Cardiac fibroblast (primary cell): Measurements from ENCODE around the gene RAMP3.
"Not testable (repeated sequence)": the region's sequence is repeated elsewhere in the genome, so short reads cannot be mapped to it uniquely, and the experiment has no call there.

Experiments
- DNase-seq, 2 donors: peaks; one replicate each; pipeline versions ENCODE4 v3.0.0 to v3.0.0-alpha.2; 2010; ENCODE audit warnings: low read depth in 2 of 2
- H3K4me3 ChIP-seq, 2 donors: replicated peaks in 1 of 2; 1 replicate in 1 of 2; 2 replicates in 1 of 2; pipeline ENCODE4 v1.5.1; 2011; ENCODE audit warnings: low read depth in 2 of 2, low read length in 2 of 2, mild to moderate bottlenecking in 2 of 2, moderate library complexity in 1 of 2
- TF ChIP-seq, protein P1 (sequence below): IDR thresholded peaks from one replicate; pipeline ENCODE4 v1.5.1; 2011; ENCODE audit warnings: low read depth, mild to moderate bottlenecking, low read length, inconsistent platforms

The RAMP3 gene

DNA sequence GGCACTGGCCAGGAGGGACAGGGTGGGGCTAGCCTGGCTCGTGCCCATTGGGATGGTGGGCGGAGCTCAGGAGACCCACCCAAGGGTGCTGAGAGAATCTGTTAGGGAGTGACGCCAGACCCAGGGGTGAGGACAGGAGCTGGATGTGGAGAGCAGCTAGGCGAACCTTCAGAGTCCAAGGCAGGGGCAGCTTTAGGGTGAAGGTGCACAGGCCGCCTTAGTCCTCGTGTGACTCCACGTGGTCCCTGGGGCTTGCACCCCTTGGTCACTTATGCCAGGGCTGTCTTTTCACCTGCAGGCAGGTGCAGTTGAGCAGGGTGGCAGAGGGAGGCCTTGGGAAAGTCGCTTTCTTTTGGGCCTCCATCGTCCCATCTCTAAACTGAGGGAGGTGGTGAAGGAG, 4.3 kb downstream of the RAMP3 start:
- TF ChIP-seq, protein P1, sequence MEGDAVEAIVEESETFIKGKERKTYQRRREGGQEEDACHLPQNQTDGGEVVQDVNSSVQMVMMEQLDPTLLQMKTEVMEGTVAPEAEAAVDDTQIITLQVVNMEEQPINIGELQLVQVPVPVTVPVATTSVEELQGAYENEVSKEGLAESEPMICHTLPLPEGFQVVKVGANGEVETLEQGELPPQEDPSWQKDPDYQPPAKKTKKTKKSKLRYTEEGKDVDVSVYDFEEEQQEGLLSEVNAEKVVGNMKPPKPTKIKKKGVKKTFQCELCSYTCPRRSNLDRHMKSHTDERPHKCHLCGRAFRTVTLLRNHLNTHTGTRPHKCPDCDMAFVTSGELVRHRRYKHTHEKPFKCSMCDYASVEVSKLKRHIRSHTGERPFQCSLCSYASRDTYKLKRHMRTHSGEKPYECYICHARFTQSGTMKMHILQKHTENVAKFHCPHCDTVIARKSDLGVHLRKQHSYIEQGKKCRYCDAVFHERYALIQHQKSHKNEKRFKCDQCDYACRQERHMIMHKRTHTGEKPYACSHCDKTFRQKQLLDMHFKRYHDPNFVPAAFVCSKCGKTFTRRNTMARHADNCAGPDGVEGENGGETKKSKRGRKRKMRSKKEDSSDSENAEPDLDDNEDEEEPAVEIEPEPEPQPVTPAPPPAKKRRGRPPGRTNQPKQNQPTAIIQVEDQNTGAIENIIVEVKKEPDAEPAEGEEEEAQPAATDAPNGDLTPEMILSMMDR: no peak
- no peak for DNase-seq
- no peak overlapping the region for H3K4me3 ChIP-seq

DNA sequence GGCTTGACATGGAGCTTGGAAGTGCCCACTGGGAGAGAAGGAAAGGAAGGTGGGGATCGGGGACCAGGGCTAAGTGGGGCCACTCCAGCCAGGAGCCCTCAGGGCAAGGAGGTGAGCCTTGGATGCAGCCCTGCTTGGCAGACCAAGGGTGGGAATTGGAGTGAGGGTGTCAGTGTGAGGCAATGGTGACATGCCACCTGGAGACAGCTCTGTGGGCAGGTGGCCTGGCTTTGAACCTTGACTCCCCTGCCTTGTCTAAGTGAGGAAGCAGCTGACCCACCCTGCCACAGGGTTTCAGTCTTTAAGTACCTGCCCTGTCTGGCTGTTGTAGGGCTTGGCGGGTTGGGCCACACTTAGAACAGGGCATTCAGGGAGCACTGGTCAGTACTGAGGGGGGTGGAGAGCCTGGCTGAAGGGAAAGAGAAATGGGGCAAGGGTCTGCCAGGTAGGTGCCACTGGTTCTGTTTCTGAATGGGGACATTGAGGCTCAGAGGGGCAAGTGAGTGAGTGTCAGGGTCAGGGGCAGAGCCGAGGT, 4.8 kb downstream of the RAMP3 start:
- no peak for DNase-seq
- TF ChIP-seq, protein P1: no peak
- no peak overlapping the region for H3K4me3 ChIP-seq

DNA sequence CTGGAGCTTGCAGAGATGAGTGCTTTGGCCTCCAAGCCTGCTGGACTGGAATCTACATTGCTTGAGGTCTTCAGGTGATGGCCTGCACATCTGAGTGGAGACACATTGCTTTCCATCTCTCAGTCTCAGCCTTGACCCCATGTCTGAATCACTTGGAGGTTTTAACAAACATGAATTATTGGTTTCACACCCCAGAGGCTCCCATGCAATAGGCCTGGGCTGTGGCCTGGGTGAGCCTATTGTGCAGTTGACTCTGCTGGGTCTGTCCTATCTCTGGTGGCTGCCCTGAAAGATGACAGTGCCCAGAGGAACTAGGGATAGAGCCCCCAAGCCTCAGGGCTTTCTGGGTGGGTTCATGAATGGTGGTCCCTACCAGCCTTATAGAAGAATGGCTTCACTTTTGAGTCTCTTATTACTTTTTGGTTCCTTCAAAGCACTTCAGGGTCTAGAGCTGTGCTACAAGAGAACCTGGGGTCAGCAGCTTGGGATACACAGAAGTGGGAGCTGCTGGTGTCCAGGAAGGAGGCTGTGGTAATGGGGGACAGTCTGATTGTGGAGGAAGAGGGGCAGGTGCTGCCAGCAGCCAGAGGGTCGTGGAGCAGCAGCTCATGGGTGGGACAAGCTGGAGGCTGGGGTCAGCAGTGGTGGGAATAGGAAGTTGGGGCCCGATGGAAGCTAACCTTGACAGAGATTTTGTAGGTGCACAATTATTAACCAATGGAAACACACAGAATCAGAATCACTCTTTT, 5.5 kb downstream of the RAMP3 start:
- TF ChIP-seq, protein P1: no peak
- no peak for DNase-seq
- H3K4me3 ChIP-seq: no peak overlapping the region

DNA sequence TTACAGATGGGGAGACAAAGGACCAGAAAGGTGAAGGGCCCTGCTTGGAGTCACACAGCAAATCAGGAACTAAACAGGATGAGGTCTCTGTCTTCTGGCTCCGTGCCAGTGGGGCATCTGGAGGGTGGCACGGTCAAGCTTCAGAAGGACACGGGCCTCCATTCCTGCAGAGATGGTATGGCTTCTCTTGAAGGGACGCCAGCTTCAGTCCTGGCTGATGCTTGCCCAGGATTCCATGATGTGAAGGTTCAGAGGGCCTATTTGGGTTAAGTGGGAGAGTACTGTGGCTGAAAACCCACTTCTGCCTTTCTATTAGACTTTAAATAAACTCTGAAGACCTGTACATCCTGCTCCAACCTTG, 6.1 kb downstream of the RAMP3 start:
- no peak overlapping the region for H3K4me3 ChIP-seq
- TF ChIP-seq, protein P1: no peak
- DNase-seq: no peak

DNA sequence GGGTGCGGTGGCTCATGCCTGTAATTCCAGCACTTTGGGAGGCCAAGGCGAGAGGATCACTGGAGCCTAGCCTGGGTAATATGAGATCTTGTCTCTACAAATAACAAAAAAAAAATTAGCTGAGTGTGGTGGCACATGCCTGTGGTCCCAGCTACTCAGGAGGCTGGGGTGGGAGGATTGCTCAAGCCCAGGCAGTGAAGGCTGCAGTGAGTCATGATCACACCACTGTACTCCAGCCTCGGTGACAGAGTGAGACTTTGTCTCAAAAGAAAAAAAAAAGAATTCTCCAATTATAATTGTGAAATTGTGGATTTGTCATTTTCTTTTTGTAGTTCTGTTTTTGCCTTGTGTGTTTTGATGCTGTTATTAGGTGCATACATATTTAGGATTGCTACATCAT, 6.7 kb downstream of the RAMP3 start:
- not testable (repeated sequence) for DNase-seq

DNA sequence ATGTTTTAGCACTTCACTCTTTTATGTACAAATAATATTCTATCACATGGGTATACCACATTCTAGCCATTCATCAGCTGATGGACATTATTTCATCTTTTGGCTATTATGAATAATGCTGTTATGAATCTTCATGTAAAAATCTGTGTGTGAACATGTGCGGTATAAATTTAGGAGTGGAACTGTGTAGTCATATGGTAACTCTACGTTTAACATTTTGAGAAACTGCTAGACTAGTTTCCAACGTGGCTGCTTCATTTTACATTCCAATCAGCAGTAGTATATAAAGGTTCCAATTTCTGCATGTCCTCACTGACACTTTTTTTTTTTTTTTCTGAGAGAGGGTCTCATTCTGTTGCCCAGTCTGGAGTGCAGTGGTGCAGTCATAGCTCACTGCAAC, 8.3 kb downstream of the RAMP3 start:
- no peak for DNase-seq
- TF ChIP-seq, protein P1: no peak
- H3K4me3 ChIP-seq: no peak overlapping the region

More for the DNA sequence above, 6.7 kb downstream of the RAMP3 start:
- not testable (repeated sequence) for H3K4me3 ChIP-seq

DNA sequence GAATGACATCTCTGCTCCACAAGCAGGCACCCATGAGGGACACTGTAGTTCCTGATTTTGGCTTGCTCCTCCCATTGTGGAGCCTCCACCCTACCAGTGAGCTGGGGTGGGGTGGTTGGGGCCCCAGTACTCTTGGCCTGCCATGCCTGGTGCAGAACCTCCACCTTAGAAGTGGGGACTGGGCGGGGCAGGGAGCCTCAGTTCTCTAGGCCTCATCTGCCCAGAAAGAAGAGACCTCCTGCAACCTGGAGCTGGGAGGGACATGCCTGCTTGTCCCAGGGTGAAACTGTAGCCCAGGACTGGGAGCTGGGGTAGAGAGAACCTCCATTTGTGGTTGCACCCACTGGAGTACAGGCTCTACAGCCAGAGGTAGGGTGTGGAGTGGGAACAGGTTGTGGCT, 14.4 kb downstream of the RAMP3 start:
- TF ChIP-seq, protein P1: no peak

More for the DNA sequence above, 14.4 kb downstream of the RAMP3 start:
- no peak overlapping the region for H3K4me3 ChIP-seq
- no peak for DNase-seq
